Coronary artery (tissue), 2 donors: ENCODE data around the gene SIX6.

ENCODE experiments used
- DNase-seq: peaks from one replicate; pipeline ENCODE4 v3.0.0-alpha.2; 2017; ENCODE audit warnings: low spot score
- H3K27ac ChIP-seq, 2 donors: fragments of 200-600 bp; sonication (generic); one replicate each; pipeline ENCODE4 v1.5.1; 2016 to 2019
- H3K4me3 ChIP-seq: fragments of 200-600 bp; sonication (generic); 2 replicates; pipeline ENCODE4 v1.5.1; 2016; ENCODE audit warnings: mild to moderate bottlenecking, moderate library complexity
- TF ChIP-seq, protein P1 (sequence below): fragments of 200-600 bp; sonication (generic); IDR thresholded peaks from one replicate; pipeline ENCODE4 v1.5.1; 2019; ENCODE audit warnings: antibody characterized with exemption

The SIX6 gene

DNA sequence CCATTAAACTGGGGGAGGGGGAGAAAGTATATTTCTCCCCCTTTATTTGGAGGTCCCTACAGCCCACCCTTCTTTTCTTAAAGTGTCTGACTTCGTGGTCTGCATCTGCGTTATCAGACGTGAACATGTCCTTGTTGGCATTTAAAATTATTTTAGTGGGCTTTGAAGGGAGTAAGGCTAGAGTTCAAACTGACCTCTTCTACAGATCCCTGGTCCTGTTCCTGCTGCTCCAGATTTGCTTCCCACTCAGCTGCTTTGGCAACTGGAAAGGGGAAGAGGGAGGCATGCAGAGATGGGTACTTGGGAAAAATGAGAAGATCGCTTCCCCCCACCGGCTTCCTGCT is 611 bp upstream of the SIX6 start:
- Histone ChIP-seq H3K27ac (no peak overlapping the region), H3K4me3 (peak overlapping the region; percentile 55)
- TF ChIP-seq, protein P1, sequence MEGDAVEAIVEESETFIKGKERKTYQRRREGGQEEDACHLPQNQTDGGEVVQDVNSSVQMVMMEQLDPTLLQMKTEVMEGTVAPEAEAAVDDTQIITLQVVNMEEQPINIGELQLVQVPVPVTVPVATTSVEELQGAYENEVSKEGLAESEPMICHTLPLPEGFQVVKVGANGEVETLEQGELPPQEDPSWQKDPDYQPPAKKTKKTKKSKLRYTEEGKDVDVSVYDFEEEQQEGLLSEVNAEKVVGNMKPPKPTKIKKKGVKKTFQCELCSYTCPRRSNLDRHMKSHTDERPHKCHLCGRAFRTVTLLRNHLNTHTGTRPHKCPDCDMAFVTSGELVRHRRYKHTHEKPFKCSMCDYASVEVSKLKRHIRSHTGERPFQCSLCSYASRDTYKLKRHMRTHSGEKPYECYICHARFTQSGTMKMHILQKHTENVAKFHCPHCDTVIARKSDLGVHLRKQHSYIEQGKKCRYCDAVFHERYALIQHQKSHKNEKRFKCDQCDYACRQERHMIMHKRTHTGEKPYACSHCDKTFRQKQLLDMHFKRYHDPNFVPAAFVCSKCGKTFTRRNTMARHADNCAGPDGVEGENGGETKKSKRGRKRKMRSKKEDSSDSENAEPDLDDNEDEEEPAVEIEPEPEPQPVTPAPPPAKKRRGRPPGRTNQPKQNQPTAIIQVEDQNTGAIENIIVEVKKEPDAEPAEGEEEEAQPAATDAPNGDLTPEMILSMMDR = no peak

DNA sequence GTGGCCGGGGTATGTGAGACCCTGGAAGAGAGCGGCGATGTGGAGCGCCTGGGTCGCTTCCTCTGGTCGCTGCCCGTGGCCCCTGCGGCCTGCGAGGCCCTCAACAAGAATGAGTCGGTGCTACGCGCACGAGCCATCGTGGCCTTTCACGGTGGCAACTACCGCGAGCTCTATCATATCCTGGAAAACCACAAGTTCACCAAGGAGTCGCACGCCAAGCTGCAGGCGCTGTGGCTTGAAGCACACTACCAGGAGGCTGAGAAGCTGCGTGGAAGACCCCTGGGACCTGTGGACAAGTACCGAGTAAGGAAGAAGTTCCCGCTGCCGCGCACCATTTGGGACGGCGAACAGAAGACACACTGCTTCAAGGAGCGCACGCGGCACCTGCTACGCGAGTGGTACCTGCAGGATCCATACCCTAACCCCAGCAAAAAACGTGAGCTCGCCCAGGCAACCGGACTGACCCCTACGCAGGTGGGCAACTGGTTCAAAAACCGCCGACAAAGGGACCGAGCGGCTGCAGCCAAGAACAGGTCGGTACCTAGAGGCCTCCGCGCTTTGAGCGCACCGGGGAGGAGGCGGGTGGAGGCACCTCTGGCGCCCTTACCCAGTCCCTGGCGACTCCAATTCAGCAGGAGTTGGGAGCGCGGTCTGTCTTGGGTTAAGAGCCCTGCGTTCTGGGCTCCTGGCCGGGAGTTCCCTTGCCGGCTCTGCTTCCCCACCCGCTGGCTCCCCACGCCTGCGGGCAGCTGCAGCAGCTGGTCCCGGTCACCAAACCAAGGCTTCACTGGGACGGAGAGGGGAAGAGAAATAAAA is 700 bp downstream of the SIX6 start:
- Histone ChIP-seq H3K27ac (no peak overlapping the region), H3K4me3 (peak overlapping the region; percentile 55)
- no peak for DNase-seq
- TF ChIP-seq, protein P1 = no peak

More for the DNA sequence above, 611 bp upstream of the SIX6 start:
- DNase-seq = no peak

DNA sequence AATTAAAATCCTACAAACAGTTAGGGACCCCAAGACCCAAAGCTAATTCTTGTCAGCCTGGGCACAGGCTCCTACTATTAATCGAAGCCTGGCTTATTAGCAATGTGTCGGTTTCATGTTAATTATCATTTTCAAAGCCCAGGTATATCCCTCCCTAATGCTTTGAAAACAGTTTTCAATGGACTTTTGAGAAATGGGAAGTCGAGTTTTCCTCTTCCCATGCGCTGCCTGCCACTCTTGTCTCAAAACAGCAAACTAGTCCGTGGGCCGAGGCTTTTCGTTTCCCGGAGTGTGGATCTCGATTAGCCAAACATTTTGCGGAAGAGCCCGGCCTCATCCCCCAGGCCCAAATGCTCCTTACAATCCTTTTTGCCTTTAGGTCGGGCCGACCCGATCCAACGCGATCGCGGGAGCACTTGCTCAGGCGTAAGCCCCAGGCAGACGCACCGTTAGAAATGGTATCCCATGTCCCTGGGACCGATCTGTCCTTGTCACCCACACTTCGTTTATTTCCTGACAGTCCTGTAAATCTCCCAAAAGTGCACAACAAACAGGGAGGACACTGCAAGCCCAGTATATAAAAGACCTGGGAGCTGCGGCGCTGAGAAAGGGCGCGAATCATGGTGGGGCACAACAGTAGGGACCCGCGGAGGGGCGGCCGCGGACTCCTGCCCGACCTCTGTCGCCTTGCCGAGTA is 1.5 kb downstream of the SIX6 start:
- no peak overlapping the region for H3K27ac ChIP-seq
- no peak for DNase-seq
- TF ChIP-seq, protein P1 = no peak
- H3K4me3 ChIP-seq = peak overlapping the region; percentile 40

DNA sequence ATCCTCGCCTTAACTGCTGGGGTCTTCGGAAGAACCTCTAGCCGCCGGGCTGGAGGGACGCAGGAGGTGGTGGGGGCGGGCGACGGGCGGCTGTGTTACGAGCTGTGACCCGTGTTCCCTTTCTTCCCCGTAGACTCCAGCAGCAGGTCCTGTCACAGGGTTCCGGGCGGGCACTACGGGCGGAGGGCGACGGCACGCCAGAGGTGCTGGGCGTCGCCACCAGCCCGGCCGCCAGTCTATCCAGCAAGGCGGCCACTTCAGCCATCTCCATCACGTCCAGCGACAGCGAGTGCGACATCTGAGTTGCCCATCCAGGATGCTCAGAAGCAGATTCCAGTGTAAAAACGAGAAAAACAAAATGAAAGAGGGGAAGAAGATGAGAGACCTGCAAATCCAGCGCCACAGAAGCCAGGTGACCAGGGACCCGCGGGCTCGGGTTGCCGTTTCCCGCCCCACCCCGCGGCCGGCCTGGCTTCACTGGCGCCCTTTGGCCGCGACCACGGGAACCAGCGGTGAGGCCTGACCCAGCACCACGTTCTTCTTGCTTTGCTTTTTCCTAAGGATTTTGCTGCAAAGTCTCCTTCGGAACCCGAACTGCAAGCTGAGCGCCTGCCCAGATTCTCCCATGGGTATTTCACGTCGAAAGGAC is 2.1 kb downstream of the SIX6 start:
- peak overlapping the region; percentile 40 for H3K4me3 ChIP-seq
- H3K27ac ChIP-seq = no peak overlapping the region
- TF ChIP-seq, protein P1 = no peak
- DNase-seq = no peak

DNA sequence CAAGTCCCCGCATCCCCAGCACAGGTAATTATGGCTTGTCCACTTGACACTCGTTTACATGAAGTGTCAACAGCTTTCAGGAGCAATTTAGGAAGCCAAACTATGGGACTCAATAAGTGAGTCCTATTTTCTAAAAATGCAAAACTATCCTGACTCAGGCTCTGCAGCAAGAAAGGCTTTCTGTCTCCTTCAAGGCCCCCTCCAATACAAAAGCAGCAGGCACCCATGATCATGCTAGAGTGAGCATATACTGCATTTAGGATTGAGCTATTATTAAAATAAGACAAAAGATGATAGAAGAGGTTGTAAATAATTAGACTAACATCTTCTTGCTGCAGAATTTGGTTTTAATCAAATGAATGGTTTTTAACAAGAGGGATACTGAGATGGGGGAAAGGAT is 3.2 kb downstream of the SIX6 start:
- no peak for DNase-seq
- Histone ChIP-seq H3K27ac (no peak overlapping the region), H3K4me3 (no peak overlapping the region)
- TF ChIP-seq, protein P1 = no peak

DNA sequence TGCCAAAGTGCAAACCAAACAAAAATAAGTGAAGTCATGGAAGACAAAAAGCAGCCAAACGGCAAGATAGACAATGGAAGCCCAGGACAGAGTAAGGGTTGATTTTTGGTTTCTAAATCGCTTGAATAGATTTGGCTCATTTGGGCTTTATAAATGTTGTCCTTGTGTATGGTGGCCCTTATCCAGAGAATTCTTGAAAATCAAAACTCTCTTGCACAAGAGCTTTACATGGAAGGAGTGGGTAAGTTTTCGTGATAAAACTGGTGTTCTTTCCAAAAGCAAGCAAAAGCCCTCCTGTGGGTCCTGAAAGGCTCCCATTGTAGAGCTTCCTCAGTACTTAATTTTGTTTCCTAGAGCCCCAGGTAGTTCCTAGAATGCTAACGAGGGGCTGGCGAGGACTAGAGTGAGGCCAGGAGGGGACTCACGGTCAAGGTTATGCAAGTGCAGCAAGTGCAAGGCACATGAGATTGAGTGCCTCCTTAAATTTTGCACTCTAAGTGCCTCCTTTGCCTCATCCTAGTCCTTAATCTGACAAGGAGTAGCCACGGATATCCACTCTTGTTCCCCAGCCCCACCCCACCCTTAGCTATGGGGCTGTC is 4.1 kb downstream of the SIX6 start:
- DNase-seq = no peak
- TF ChIP-seq, protein P1 = no peak
- Histone ChIP-seq H3K4me3 (no peak overlapping the region), H3K27ac (no peak overlapping the region)
